SU-DHL-6 (cell line): ENCODE results near the gene RSPRY1.
"Not testable (repeated sequence)": the region's sequence is repeated elsewhere in the genome, so short reads cannot be mapped to it uniquely, and the experiment has no call there.

Source experiments
- H2AFZ ChIP-seq: fragments of 200-600 bp; sonication (generic); 2 replicates; pipeline ENCODE4 v1.6.1; 2014; ENCODE audit warnings: low read depth, mild to moderate bottlenecking, moderate library complexity, mixed read lengths, antibody characterized with exemption, low read length; ENCODE audit not compliant: severe bottlenecking
- H3F3A ChIP-seq: fragments of 200-600 bp; shearing (Covaris generic); 2 replicates; pipeline ENCODE4 v1.6.0; 2016; ENCODE audit warnings: antibody characterized with exemption, mild to moderate bottlenecking; ENCODE audit not compliant: insufficient read depth
- H3K27ac ChIP-seq: fragments of 200-600 bp; sonication (generic); 2 replicates; pipeline ENCODE4 v1.5.1; 2016; ENCODE audit warnings: low read depth, mild to moderate bottlenecking, low read length, moderate library complexity, mixed read lengths
- H3K27me3 ChIP-seq: fragments of 200-600 bp; sonication (generic), shearing (Covaris generic); 2 replicates; pipeline ENCODE4 v1.6.0; 2014; ENCODE audit warnings: mild to moderate bottlenecking, low read length
- H3K36me3 ChIP-seq: fragments of 200-600 bp; sonication (generic); 2 replicates; pipeline ENCODE4 v1.6.1; 2014; ENCODE audit warnings: mild to moderate bottlenecking, low read length, mixed read lengths
- H3K4me2 ChIP-seq: fragments of 300-600, 200-600 bp; shearing (Covaris generic), sonication (generic); 2 replicates; pipeline ENCODE4 v1.6.0; 2014; ENCODE audit warnings: low read length, low read depth, mild to moderate bottlenecking; ENCODE audit not compliant: poor library complexity, severe bottlenecking
- H3K4me3 ChIP-seq: fragments of 200-600 bp; sonication (generic); 2 replicates; pipeline ENCODE4 v1.5.1; 2014; ENCODE audit warnings: antibody characterized with exemption, low read length, mild to moderate bottlenecking, mixed read lengths; ENCODE audit not compliant: insufficient read depth, poor library complexity, severe bottlenecking
- H3K79me2 ChIP-seq: fragments of 200-600 bp; sonication (generic); 2 replicates; pipeline ENCODE4 v1.6.1; 2014; ENCODE audit warnings: mild to moderate bottlenecking, low read length, moderate library complexity; ENCODE audit not compliant: insufficient read depth
- H3K9ac ChIP-seq: fragments of 200-600 bp; sonication (generic); 2 replicates; pipeline ENCODE4 v1.7.0; 2014; ENCODE audit warnings: mild to moderate bottlenecking, low read length
- H3K9me2 ChIP-seq: fragments of 200-600 bp; sonication (generic); replicated peaks from 2 replicates; pipeline ENCODE4 v1.6.1; 2014; ENCODE audit warnings: low read length; ENCODE audit not compliant: insufficient read depth
- H3K9me3 ChIP-seq: fragments of 200-600 bp; sonication (generic); 2 replicates; pipeline ENCODE4 v1.6.1; 2014; ENCODE audit warnings: low read length, mixed read lengths; ENCODE audit not compliant: insufficient read depth
- H4K20me1 ChIP-seq: fragments of 200-600 bp; sonication (generic); 2 replicates; pipeline ENCODE4 v1.6.1; 2014; ENCODE audit warnings: low read depth, mild to moderate bottlenecking, antibody characterized with exemption, low read length, moderate library complexity, mixed read lengths
- CTCF ChIP-seq: fragments of 200-600 bp; sonication (generic); IDR thresholded peaks from one replicate; pipeline ENCODE4 v1.5.1; 2017; ENCODE audit warnings: antibody characterized with exemption, mild to moderate bottlenecking, low read length, moderate library complexity; ENCODE audit not compliant: insufficient read depth, poor library complexity, severe bottlenecking
- EZH2phosphoT487 ChIP-seq: fragments of 200-600 bp; sonication (generic), shearing (Covaris generic); conservative IDR thresholded peaks from 2 replicates; pipeline ENCODE4 v1.6.1; 2018; ENCODE audit warnings: mild to moderate bottlenecking, antibody characterized with exemption, low read length, moderate library complexity, mixed read lengths

Gene RSPRY1

GRCh38 chr16:57185446-57185944 is 634 bp upstream of the RSPRY1 start:
- Histone ChIP-seq H3K4me2 (peak overlapping the region; percentile 86), H3K27ac (peak overlapping the region; percentile 63), H3K36me3 (no peaks in the 10 kb centered on the region), H3K79me2 (peaks cover 89% of the 10 kb centered on the region), H3K27me3 (no peaks in the 10 kb centered on the region), H3K9me3 (no peaks in the 10 kb centered on the region), H4K20me1 (no peaks in the 10 kb centered on the region), H3K4me3 (peak overlapping the region; percentile 73), H3K9me2 (no peaks in the 10 kb centered on the region), H3F3A (no peaks in the 10 kb centered on the region), H3K9ac (peak overlapping the region; percentile 90), H2AFZ (peak overlapping the region; percentile 64)
- no peak for TF ChIP-seq CTCF
- TF ChIP-seq EZH2phosphoT487 = no peak

- H4K20me1 ChIP-seq = 0 out of 2 replicates have a peak, but pooled peaks cover 2% of the 10 kb centered on the region
- H3K9me2 ChIP-seq = no peaks in the 10 kb centered on the region
- H3K79me2 ChIP-seq = peaks cover 87% of the 10 kb centered on the region
- H3K36me3 ChIP-seq = no peaks in the 10 kb centered on the region
- H3K9ac ChIP-seq = peak overlapping the region; percentile 84
- H3K27me3 ChIP-seq = no peaks in the 10 kb centered on the region
- H3K4me3 ChIP-seq = peak overlapping the region; percentile 71
- H2AFZ ChIP-seq = peak overlapping the region; percentile 79
- H3F3A ChIP-seq = no peaks in the 10 kb centered on the region
- H3K9me3 ChIP-seq = no peaks in the 10 kb centered on the region
- peak overlapping the region; percentile 39; the same call in 1 of the 2 replicates for H3K27ac ChIP-seq
- TF ChIP-seq EZH2phosphoT487 (no peak), CTCF (no peak)
- peak overlapping the region; percentile 87 for H3K4me2 ChIP-seq
These were observed 1.0 kb downstream of the RSPRY1 start for GRCh38 chr16:57186872-57187854.

- H3F3A ChIP-seq, H3K9me2 ChIP-seq, H3K27ac ChIP-seq, H2AFZ ChIP-seq, H3K9me3 ChIP-seq, H4K20me1 ChIP-seq, H3K27me3 ChIP-seq, H3K36me3 ChIP-seq: not testable (repeated sequence)
- peak overlapping the region; percentile 71 for H3K4me3 ChIP-seq
- H3K9ac ChIP-seq = peak overlapping the region; percentile 84
- peaks cover 86% of the 10 kb centered on the region for H3K79me2 ChIP-seq
- H3K4me2 ChIP-seq = peak overlapping the region; percentile 87
These were observed 2.0 kb downstream of the RSPRY1 start for GRCh38 chr16:57187902-57188710.
